HG03196 (cell line): ENCODE data around the gene EFNA2.

ENCODE experiments used
- ATAC-seq: cut with Tn5 transposase; IDR thresholded peaks from one replicate; pipeline ENCODE4 v1.9.1; 2021; ENCODE audit not compliant: unreplicated experiment

EFNA2 gene

GRCh38 chr19:1283207-1283916 lies 2.3 kb upstream of the EFNA2 start:
- ATAC-seq: no peak

DNA sequence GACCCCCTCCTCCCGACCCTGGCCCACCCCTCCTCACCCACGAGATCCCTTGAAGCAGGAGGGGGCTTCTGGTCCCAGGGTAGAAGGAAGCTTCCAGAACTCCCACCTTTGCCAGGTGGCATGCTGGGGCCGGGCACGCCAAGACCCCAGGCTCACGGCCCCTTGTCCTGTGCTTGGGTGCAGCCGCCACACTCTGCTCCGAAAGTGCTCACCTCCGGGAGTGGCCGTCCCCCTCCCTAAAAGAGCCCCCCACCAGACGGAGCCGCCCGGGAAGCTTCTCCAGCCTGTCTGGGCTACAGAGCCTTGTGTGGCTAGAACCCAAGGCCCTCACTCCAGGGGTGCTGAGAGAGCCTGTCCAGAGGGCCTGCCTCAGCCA lies 1.8 kb upstream of the EFNA2 start:
- ATAC-seq: no peak

DNA sequence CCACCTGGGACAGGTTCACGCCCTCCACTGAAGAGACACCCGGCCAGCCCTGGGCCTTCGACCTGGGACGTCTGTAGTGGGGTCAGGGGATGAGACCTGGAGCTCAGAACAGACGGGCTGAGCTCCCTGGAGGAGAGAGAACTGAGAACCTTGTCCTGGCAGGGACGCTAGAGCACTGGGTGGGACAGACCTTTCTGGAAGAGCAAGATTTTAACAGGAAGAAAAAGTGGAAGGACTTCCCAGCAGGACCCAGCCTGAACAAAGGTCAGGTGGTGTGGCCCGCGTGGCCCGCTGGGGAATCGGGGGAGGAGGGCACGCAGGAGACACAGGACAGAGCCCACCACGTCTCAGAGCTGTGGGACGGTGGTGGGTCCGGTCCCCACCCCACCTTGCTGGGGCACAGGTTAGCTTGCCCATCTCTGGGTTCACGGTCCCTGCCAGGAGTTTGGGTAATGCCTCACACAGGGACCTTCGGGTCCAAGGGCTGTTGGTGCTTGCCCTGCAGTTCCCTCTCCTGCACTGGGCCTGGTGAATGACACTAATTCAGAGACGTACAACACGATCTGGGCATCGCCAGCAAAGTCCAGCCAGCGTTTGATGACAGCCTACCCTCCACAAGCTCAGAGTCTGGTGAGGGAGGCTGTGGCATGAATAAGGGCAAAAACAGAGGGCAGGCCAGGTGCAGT lies 1.2 kb upstream of the EFNA2 start:
- ATAC-seq: no peak

DNA sequence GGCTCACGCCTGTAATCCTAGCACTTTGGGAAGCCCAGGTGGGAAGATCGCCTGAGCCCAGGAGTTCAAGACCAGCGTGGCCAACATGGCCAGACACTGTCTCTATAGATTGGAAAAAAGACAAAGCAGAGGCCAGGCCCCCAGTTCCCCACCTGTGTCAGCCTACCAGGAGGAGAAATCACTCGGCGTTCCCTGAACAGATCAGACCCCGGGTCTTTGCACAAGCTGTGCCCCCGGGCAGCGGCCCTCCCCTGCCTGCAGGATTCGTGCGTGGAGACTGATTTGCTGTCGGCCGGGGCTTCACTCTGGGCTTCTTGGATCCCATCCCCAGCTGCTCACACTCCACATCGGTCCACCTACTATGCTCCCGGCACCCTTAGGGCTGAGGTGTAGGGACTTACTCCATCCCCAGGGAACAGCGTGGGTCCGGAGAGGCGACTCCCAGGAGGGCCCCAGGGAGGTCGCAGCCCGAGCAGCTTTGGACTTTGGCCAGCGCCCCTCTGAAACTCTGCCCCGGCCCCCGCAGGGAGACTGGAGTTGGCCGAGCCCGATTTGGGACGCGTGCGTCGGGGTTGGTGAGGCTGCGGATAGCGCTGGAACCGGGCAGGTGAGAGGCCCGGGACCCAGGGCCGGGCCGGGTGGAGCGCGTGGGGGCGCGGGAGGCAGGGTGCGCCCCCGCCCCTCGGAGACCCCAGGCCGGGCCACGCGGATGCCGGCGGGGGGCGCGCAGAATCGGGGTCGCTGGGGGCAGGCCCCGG lies 515 bp upstream of the EFNA2 start:
- ATAC-seq: no peak

DNA sequence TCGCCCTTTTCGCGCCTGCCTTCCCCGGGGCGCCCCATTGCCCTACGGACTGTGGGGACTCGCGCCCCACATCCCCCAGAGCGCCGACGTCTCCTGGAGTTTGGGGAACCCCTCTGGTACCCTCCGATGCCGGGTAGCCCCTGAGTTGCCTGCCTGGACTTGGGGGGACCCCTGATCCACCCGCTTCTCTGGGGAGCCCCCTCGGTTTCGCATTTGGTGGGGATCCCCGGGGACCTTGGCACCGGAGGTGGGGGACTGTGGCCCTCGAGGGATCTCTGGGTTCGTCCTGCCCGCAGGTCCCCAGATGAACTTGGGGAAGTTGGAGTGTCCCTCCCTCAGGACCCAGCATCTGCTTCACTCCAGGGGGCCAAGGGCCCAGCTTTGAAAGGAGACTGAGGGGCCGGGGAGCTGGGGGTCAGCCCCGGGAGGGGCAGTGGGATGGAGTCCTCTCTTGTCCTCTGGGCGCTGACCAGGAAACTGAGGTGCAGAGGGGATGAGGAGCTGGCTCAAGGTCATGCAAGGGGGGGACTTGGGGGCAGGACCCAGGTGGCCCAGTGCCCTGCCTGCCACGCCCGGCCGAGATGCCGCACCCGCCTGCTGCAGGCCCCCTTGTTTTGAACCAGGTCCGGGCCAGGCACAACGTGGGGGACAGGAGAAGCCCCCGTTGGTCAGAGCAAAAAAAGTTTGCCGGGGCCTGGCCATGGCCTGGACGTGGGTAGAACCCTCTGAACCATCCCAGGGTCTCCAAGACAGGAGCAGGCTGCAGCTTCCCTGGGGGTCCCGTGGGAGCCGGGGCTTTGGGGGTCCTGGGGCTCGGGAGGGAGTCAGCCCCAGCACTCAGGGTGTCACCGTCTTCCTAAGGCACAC lies 1.0 kb downstream of the EFNA2 start:
- no peak for ATAC-seq

DNA sequence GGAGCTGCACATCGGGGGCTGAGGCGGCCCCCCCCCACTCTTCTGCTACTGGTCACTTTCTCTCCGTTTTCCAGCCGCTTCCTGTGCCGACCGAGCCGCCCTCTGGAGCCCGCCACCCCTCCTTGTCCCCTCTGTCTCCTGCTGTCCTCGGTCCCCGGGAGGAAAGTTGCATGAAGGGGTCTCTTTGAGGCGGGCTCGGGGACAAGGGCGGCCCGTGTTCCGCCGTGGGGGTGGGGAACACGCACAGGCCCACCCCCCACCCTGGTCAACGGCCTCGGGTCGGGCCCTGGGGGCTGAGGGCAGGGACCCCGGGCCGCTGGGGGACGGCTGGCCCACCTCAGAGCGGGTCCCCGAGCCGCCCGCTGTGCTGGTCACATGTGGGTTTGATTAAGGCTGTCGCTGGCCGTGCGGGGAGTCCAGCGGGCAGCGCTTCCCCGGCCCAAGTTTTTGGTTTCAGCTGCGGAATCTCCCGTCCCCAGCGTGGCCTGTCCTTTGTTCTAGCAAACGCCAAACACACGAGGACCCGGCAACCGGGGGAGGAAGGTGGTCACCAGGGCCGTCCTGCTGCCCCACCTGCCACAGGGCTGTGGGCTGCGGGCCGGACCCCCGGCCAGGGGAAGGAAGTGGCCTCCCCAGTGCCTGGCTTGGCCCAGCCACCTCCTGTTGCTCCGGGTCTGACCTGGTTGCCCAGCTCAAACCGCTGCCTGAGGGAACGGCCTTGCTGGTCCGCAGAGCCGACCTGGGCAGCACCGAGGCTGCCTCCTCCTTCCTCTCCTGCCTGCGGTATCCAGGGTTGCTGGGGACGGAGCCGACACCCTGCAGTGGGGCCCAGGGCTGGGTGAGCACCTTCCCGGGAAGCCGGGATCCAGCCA lies 1.9 kb downstream of the EFNA2 start:
- ATAC-seq: no peak

DNA sequence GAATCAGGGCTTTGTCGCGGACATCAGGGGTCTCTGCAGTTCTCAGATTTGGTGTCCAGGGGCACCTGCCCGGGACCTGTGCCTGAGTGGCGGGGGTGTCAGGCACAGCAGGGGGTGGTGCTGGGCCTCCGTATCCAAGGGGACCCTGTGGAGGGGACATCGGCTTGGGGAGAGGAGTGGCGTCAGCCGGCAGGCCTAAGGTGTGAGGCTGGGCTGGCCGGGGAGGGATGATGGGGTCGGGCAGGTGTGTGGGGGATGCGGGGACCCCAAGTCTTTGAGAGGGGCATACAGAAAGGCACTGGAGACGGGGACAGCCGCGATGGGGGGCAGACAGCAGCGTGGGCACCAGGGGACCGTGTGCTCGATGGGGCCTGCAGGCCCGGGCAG lies 2.5 kb downstream of the EFNA2 start:
- no peak for ATAC-seq

DNA sequence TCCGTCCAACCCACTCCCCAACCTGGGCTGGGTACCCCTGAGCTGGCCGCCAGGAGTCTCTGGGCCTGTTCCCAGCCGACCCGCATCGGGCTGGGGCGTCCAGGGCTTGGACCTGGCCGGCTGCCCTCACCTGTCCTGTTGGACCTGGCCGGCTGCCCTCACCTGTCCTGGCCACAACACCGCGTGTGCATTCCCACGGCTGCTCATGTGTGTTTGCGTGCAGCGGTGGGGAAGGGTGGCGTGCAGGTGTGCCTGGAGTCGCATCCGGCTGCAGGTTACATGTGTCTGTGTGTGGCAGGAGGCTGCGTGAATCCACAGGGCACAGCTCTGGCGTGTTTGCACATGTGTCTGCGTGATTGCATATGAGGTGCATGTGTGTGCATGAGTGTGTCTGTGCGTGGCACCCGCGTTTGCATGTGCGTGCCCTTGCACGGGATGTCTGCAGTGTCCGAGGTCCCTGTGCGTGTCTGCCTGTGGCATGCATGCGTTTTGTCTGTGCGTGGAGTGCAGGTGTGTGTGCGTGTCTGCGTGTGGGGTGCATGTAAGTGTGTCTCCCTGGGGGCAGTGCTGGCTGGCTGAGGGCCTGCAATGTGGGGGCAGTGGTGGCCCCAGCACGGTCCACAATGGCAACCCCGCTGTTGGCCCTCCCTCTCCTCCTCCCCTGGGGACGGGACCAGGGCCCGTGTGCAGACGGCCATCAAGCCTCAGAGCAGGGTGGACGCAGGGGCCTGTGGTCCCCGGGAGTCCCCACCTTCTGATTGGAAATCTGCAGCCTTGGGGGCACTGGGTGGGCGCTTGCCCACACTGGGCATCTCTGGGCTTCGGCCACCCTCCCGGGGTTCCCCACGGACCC lies 3.4 kb downstream of the EFNA2 start:
- no peak for ATAC-seq

GRCh38 chr19:1289686-1290025 lies 4.0 kb downstream of the EFNA2 start:
- ATAC-seq: no peak

GRCh38 chr19:1290196-1290702 lies 4.6 kb downstream of the EFNA2 start:
- ATAC-seq: no peak

- ATAC-seq: no peak
These were observed 5.3 kb downstream of the EFNA2 start for GRCh38 chr19:1290703-1291651.

- ATAC-seq: no peak
These were observed 6.2 kb downstream of the EFNA2 start for GRCh38 chr19:1291761-1292418.

DNA sequence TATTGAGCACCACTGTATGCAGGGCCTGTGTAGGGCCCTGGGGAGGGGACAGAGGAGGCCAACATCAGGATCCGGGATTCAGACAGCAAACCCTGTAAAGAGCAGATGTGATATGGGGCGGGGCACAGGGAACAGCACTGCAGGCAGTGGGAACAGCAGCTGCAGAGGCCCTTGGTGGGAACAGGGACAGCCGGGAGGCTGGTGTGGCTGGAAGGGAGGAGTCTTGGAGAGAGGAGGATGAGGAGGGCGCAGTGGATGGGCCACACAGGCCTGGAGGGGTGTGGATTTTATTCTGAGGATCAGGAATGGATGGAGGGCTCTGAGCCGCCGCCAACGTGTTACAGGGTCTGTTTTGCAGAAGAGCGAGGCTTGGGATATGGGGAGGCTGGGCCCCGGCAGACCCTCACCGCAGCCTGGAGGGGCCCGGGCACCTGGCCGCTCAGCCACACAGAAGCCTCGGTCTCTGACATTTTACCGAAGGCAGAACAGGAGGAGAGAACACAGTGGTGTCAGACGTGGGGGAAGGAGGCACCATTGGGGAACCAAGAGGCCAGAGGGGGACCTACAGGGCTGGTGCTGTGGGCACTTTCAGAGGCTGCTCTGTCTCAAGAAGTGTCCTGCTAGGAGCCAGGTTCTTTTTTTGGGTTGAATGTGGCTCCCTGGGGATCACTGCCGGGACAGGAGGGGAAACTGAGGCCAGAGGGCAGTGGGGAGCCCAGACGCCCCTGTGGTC lies 6.9 kb downstream of the EFNA2 start:
- no peak for ATAC-seq

DNA sequence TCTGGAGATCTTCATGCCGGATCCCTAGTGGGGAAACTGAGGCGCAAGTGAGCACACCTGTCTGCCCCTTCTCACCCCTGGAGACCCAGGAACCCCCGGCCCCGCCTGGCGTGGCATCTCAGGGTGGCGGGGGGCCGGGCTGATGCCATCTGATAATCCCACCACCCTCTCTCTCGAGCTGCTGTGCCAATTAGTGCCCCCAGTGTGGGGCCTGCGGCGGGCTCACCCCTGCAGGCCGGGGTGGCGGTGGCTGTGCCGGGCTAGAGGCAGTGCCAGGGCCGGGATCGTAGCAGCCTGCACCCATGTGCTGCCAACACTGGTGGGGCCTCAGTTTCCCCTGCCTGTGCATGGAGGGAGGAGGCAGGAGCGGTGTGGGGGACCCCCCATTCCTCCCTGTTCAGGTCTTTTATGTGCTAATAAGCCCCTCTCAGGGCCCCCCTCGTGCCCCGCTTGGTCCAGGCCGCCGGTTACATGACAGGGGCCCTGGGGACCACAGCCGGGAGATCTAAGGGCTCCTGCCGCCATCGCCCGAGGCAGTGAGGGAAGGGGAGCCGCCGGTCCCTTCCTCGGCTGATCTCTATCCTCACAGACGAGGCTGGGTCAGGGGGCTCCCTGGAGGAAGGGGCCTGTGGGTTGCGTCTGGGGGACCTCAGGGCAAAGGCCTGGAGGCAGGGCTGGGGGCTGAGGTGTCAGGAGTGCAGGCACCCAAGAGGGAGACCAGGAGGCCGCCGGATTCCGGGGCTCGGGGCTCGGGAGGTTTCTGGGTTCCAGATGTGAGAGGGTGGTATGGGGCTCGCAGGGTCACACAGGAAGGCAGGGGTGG lies 8.3 kb downstream of the EFNA2 start:
- no peak for ATAC-seq

GRCh38 chr19:1294688-1295087 lies 9.0 kb downstream of the EFNA2 start:
- no peak for ATAC-seq
